SK-N-SH (cell line): ENCODE results near the gene SH2B3. TPM values are rescaled to one million over a fixed set of nuclear protein-coding genes. Genes with fewer than 3 reads are reported as not detected.

ENCODE experiments used
- CTCF ChIA-PET: fragments of 300-600, 350-600 bp; formaldehyde crosslinking; extraction: SDS; loops from one replicate; lab custom pipeline; 2021; lab: Yijun Ruan, JAX
- POLR2A ChIA-PET: fragments of 350-600 bp; sonication (Branson Sonifier 250); formaldehyde crosslinking; extraction: SDS; loops from one replicate; lab custom pipeline; 2020; ENCODE audit warnings: antibody characterized with exemption, inconsistent platforms; lab: Yijun Ruan, JAX
- DNase-seq: peaks from one replicate; pipeline ENCODE4 v3.0.0; 2012
- H2AFZ ChIP-seq: fragments of 200-600 bp; sonication (generic); 2 replicates; pipeline ENCODE4 v1.8.1; 2016; ENCODE audit warnings: antibody characterized with exemption, mild to moderate bottlenecking, low read depth
- H3F3A ChIP-seq: fragments of 200-600 bp; sonication (generic); replicated peaks from 2 replicates; pipeline ENCODE3; 2016; ENCODE audit warnings: antibody characterized with exemption, mild to moderate bottlenecking; ENCODE audit not compliant: insufficient read depth
- H3K27ac ChIP-seq, 2 experiments: fragments of 200-500 bp in 1 of 2; fragments of 200-600 bp in 1 of 2; sonication (Bioruptor generic) in 1 of 2; sonication (generic), shearing (Covaris generic) in 1 of 2; 2 replicates each; pipeline versions ENCODE4 v1.5.1 to v1.6.1; 2014 to 2016; ENCODE audit warnings: low read depth in 2 of 2, inconsistent platforms in 1 of 2, low read length in 1 of 2, mild to moderate bottlenecking in 1 of 2, mixed read lengths in 1 of 2
- H3K27me3 ChIP-seq: fragments of 200-600 bp; sonication (generic), shearing (Covaris generic); 2 replicates; pipeline ENCODE4 v1.6.1; 2016; ENCODE audit warnings: mixed run types; ENCODE audit not compliant: insufficient read depth
- H3K36me3 ChIP-seq, 2 experiments: fragments of 200-500 bp in 1 of 2; fragments of 200-600 bp in 1 of 2; sonication (Bioruptor generic) in 1 of 2; sonication (generic) in 1 of 2; replicated peaks in 1 of 2; 2 replicates each; pipeline versions ENCODE3 to v1.5.1; 2014 to 2016; ENCODE audit warnings: low read length in 1 of 2, mild to moderate bottlenecking in 1 of 2; ENCODE audit not compliant: insufficient read depth in 2 of 2, control insufficient read depth in 1 of 2
- H3K4me1 ChIP-seq, 2 experiments: fragments of 200-500 bp in 1 of 2; fragments of 200-600 bp in 1 of 2; sonication (Bioruptor generic) in 1 of 2; sonication (generic), shearing (Covaris generic) in 1 of 2; 2 replicates each; pipeline versions ENCODE4 v1.5.1 to v1.6.1; 2014 to 2016; ENCODE audit warnings: low read depth in 1 of 2, low read length in 1 of 2, mixed run types in 1 of 2; ENCODE audit not compliant: insufficient read depth in 2 of 2, control insufficient read depth in 1 of 2
- H3K4me2 ChIP-seq: fragments of 200-600 bp; sonication (generic), shearing (Covaris generic); 2 replicates; pipeline ENCODE4 v1.6.1; 2017; ENCODE audit warnings: mixed run types
- H3K4me3 ChIP-seq, 2 experiments: fragments of 200-500 bp in 1 of 2; fragments of 200-600 bp in 1 of 2; sonication (Bioruptor generic) in 1 of 2; sonication (generic), shearing (Covaris generic) in 1 of 2; 2 replicates each; pipeline versions ENCODE4 v1.5.1 to v1.8.1; 2014 to 2016; ENCODE audit warnings: low read depth in 2 of 2, inconsistent platforms in 1 of 2, low read length in 1 of 2, mild to moderate bottlenecking in 1 of 2, mixed read lengths in 1 of 2, moderate library complexity in 1 of 2
- H3K79me2 ChIP-seq: fragments of 200-600 bp; sonication (generic); 2 replicates; pipeline ENCODE4 v1.8.1; 2017; ENCODE audit warnings: mild to moderate bottlenecking; ENCODE audit not compliant: insufficient read depth
- H3K9ac ChIP-seq: fragments of 200-600 bp; sonication (generic); 2 replicates; pipeline ENCODE4 v1.6.1; 2017; ENCODE audit warnings: mixed run types
- H3K9me2 ChIP-seq: fragments of 200-600 bp; sonication (generic); 2 replicates; pipeline ENCODE4 v1.6.1; 2017; ENCODE audit warnings: mixed run types
- H3K9me3 ChIP-seq: fragments of 200-600 bp; sonication (generic); 2 replicates; pipeline ENCODE4 v1.6.1; 2017; ENCODE audit warnings: mixed run types, mild to moderate bottlenecking, moderate library complexity
- H4K20me1 ChIP-seq: fragments of 200-600 bp; sonication (generic); 2 replicates; pipeline ENCODE4 v1.6.1; 2017; ENCODE audit warnings: mild to moderate bottlenecking, mixed run types; ENCODE audit not compliant: insufficient read depth
- CHD2 ChIP-seq: fragments of 150-350 bp; IDR thresholded peaks from 2 replicates; pipeline ENCODE4 v1.6.1; 2018; ENCODE audit warnings: low read length; ENCODE audit not compliant: partially characterized antibody
- CTCF ChIP-seq: fragments of 200-600 bp; sonication (generic); IDR thresholded peaks from 2 replicates; pipeline ENCODE4 v1.6.1; 2017; ENCODE audit warnings: antibody characterized with exemption, mild to moderate bottlenecking, moderate library complexity
- ELF1 ChIP-seq: IDR thresholded peaks from 2 replicates; pipeline ENCODE4 v1.4.0; 2012
- EP300 ChIP-seq, 2 experiments: IDR thresholded peaks; 2 replicates each; pipeline versions ENCODE4 v1.4.0 to v1.6.1; 2012; ENCODE audit warnings: borderline replicate concordance in 1 of 2, low read depth in 1 of 2, low read length in 1 of 2
- EZH2phosphoT487 ChIP-seq: fragments of 200-600 bp; sonication (generic); IDR thresholded peaks from 2 replicates; pipeline ENCODE4 v1.6.1; 2017; ENCODE audit warnings: low read depth, mixed run types, mild to moderate bottlenecking, antibody characterized with exemption, moderate library complexity, borderline replicate concordance
- FOXJ3 ChIP-seq: sonication (generic); formaldehyde crosslinking; IDR thresholded peaks from 2 replicates; pipeline ENCODE4 v1.5.1; 2020; ENCODE audit warnings: mild to moderate bottlenecking, missing genetic modification reagents
- GABPA ChIP-seq: IDR thresholded peaks from 2 replicates; pipeline ENCODE4 v1.4.0; 2012; ENCODE audit warnings: low read depth, mild to moderate bottlenecking
- GATA2 ChIP-seq: sonication (generic); formaldehyde crosslinking; IDR thresholded peaks from 2 replicates; pipeline ENCODE4 v1.5.0; 2020; ENCODE audit warnings: mild to moderate bottlenecking, missing genetic modification reagents
- JUND ChIP-seq: IDR thresholded peaks from 2 replicates; pipeline ENCODE4 v1.4.0; 2012
- MEF2A ChIP-seq: IDR thresholded peaks from 2 replicates; pipeline ENCODE4 v1.4.0; 2012; ENCODE audit warnings: low read depth, borderline replicate concordance
- MXI1 ChIP-seq: IDR thresholded peaks from 2 replicates; pipeline ENCODE4 v1.6.1; 2012; ENCODE audit warnings: mild to moderate bottlenecking, low read depth, low read length, improper control_type of control experiment
- NFIC ChIP-seq: IDR thresholded peaks from 2 replicates; pipeline ENCODE4 v1.4.0; 2012; ENCODE audit warnings: borderline replicate concordance
- POLR2AphosphoS5 ChIP-seq: IDR thresholded peaks from 2 replicates; pipeline ENCODE4 v1.6.1; 2012; ENCODE audit warnings: low read depth, low read length
- RCOR1 ChIP-seq: fragments of 150-350 bp; IDR thresholded peaks from 2 replicates; pipeline ENCODE4 v1.6.1; 2017; ENCODE audit warnings: antibody characterized with exemption, low read length
- SIN3A ChIP-seq: IDR thresholded peaks from 2 replicates; pipeline ENCODE4 v1.6.1; 2012; ENCODE audit warnings: low read depth, mild to moderate bottlenecking, low read length, moderate library complexity, borderline replicate concordance
- SMC3 ChIP-seq: IDR thresholded peaks from 2 replicates; pipeline ENCODE4 v1.6.1; 2012; ENCODE audit warnings: low read depth, low read length, improper control_type of control experiment
- TAF1 ChIP-seq: IDR thresholded peaks from 2 replicates; pipeline ENCODE4 v1.6.1; 2012; ENCODE audit warnings: low read depth, mild to moderate bottlenecking, low read length, moderate library complexity, borderline replicate concordance
- TEAD4 ChIP-seq: IDR thresholded peaks from 2 replicates; pipeline ENCODE4 v1.4.0; 2012; ENCODE audit warnings: mild to moderate bottlenecking, borderline replicate concordance; ENCODE audit not compliant: insufficient read depth
- USF1 ChIP-seq: IDR thresholded peaks from 2 replicates; pipeline ENCODE4 v1.4.0; 2012; ENCODE audit warnings: low read depth, borderline replicate concordance
- YY1 ChIP-seq: IDR thresholded peaks from 2 replicates; pipeline ENCODE4 v1.4.0; 2012; ENCODE audit warnings: low read depth, mild to moderate bottlenecking
- WGBS: methylation state at CpG from one replicate; pipeline ENCODE4 v1.1.6; 2017; ENCODE audit warnings: low lambda C conversion rate; 5-methylcytosine and 5-hydroxymethylcytosine counted together
- polyA plus RNA-seq, 3 experiments: library from polyadenylated mRNA; depleted of rRNA; stranded (reverse); fragments of >200 nt; gene quantifications; 2 replicates each; pipeline ENCODE4 v1.2.3, GENCODE V29; 2012
- TF ChIP-seq, protein P1 (sequence below): fragments of 150-350 bp; IDR thresholded peaks from 2 replicates; pipeline ENCODE4 v1.6.1; 2017; ENCODE audit warnings: antibody characterized with exemption, low read length, low read depth, borderline replicate concordance

The SH2B3 gene
- polyA plus RNA-seq, 1 of the 3 experiments (the other 2 are of a cell fraction): 15.6 TPM

DNA sequence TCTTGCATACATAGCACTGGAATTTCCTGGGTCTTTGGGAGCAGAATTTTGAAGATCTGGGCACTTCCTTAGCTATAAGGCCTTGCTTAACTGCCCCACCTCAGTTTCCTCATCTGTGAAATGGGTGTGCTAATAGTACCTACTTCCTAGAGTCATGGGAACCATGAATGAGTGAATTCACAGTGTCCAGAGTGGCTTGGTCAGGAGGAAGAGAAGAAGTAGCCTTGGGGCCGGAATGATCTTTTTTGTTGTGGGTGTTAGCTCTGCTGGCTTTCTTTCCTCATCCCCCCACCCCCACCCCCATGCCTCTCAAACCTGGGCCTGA, 2.4 kb downstream of the SH2B3 start:
- Histone ChIP-seq H3K9me2 (no peaks in the 10 kb centered on the region), H3K4me1 (peaks cover 52 to 60% of the 10 kb centered on the region in 2 experiments; a peak in 3 of 4 replicates), H3K4me3 (peak overlapping the region in 1 of 2 experiments; percentile 92; a peak in 2 of 4 replicates), H3K79me2 (peaks cover 73% of the 10 kb centered on the region), H3K4me2 (peak overlapping the region; percentile 99), H3K36me3 (no peaks in the 10 kb centered on the region), H3K9ac (no peak overlapping the region; the same call in 1 of the 2 replicates), H4K20me1 (0 out of 2 replicates have a peak, but pooled peaks cover 3% of the 10 kb centered on the region), H3K27ac (peak overlapping the region in 1 of 2 experiments; percentile 87; a peak in 1 of 4 replicates), H2AFZ (no peak overlapping the region), H3K9me3 (no peaks in the 10 kb centered on the region), H3F3A (peaks cover 42% of the 10 kb centered on the region), H3K27me3 (no peaks in the 10 kb centered on the region)
- no peak for DNase-seq
- CTCF ChIA-PET: interaction anchor here (8.8 to 19.6 kb wide), 2 partner anchors 10 to 43 kb away, joined by 98 to 618 read pairs; no protein-coding TSS in a partner anchor
- POLR2A ChIA-PET: no interaction called here
- WGBS: 100% methylated on average over 1 of the region's 1 CpG
- no peak for TF ChIP-seq RCOR1
- no peak for TF ChIP-seq NFIC
- no peak for TF ChIP-seq POLR2AphosphoS5
- TF ChIP-seq SIN3A: no peak
- no peak for TF ChIP-seq CTCF
- TF ChIP-seq FOXJ3: no peak
- no peak for TF ChIP-seq TAF1
- TF ChIP-seq EZH2phosphoT487: no peak
- TF ChIP-seq, all 33 proteins: peak for 0

GRCh38 chr12:111408686-111409402, 3.1 kb downstream of the SH2B3 start:
- H3K4me3 ChIP-seq: peak overlapping the region; percentile 10 to 92; a peak in 2 of 4 replicates
- CTCF ChIA-PET: interaction anchor here (1.2 to 19.6 kb wide), 3 partner anchors 11 to 42 kb away, joined by 5 to 618 read pairs (median 98); no protein-coding TSS in a partner anchor
- no peak for TF ChIP-seq GATA2 (CRISPR knock-in tag)
- no peak for TF ChIP-seq CTCF
- no peak for TF ChIP-seq FOXJ3
- no peak for TF ChIP-seq MEF2A
- no peak for TF ChIP-seq TEAD4
- TF ChIP-seq CHD2: no peak
- no peak for TF ChIP-seq YY1
- TF ChIP-seq JUND: no peak
- TF ChIP-seq ELF1: no peak
- no peak; the same call in 1 of the 2 replicates for TF ChIP-seq MXI1
- no peak for TF ChIP-seq NFIC
- TF ChIP-seq EP300 (IDR thresholded peaks at IDR 0.05; ENCODE audit: borderline replicate concordance in 1 of 2, low read depth in 1 of 2, low read length in 1 of 2): no peak
- no peak for TF ChIP-seq POLR2AphosphoS5
- TF ChIP-seq, protein P1, sequence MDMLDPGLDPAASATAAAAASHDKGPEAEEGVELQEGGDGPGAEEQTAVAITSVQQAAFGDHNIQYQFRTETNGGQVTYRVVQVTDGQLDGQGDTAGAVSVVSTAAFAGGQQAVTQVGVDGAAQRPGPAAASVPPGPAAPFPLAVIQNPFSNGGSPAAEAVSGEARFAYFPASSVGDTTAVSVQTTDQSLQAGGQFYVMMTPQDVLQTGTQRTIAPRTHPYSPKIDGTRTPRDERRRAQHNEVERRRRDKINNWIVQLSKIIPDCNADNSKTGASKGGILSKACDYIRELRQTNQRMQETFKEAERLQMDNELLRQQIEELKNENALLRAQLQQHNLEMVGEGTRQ: no peak
- no peak for TF ChIP-seq USF1
- TF ChIP-seq SMC3: no peak
- no peak for TF ChIP-seq GABPA

More at GRCh38 chr12:111408686-111409402, 3.1 kb downstream of the SH2B3 start:
- H3F3A ChIP-seq: peaks cover 48% of the 10 kb centered on the region
- peaks cover 81% of the 10 kb centered on the region for H3K79me2 ChIP-seq
- H3K9me3 ChIP-seq: no peaks in the 10 kb centered on the region
- H3K27me3 ChIP-seq: no peaks in the 10 kb centered on the region
- WGBS: 64% methylated on average over 2 of the region's 4 CpGs
- peak overlapping the region; percentile 87 to 92 for H3K27ac ChIP-seq
- no peak overlapping the region for H2AFZ ChIP-seq
- peak overlapping the region; percentile 99 for H3K4me2 ChIP-seq
- DNase-seq: no peak
- POLR2A ChIA-PET: no interaction called here
- H3K4me1 ChIP-seq: peaks cover 57 to 67% of the 10 kb centered on the region in 2 experiments; a peak in 3 of 4 replicates
- H3K9me2 ChIP-seq: no peaks in the 10 kb centered on the region
- peaks cover 10% of the 10 kb centered on the region for H4K20me1 ChIP-seq
- no peaks in the 10 kb centered on the region for H3K36me3 ChIP-seq
- H3K9ac ChIP-seq: peak overlapping the region; percentile 43; the same call in 1 of the 2 replicates
